ENCODE measurements around the gene EEFSEC. TPM values are rescaled to one million over a fixed set of nuclear protein-coding genes. Genes with fewer than 3 reads are reported as not detected.

The EEFSEC gene
- polyA plus RNA-seq, 1 donor from 2014 or later, result 4.6 TPM

GRCh38 chr3:128438488-128439072 lies 285.3 kb downstream of the EEFSEC start:
- H3K27ac ChIP-seq (ENCODE audit: low read length), result no peak overlapping the region
- H3K9me2 ChIP-seq (ENCODE audit: insufficient read depth, low read length), result no peaks in the 10 kb centered on the region
- no peaks in the 10 kb centered on the region for H3K79me2 ChIP-seq (replicated peaks; ENCODE audit: insufficient read depth, low read length)
- H2AFZ ChIP-seq (ENCODE audit: low read depth, low read length), result no peak overlapping the region
- no peaks in the 10 kb centered on the region for H3K27me3 ChIP-seq (ENCODE audit: insufficient read depth, low read depth, low read length)
- H3K9ac ChIP-seq (ENCODE audit: low read length), result no peak overlapping the region
- H3K4me3 ChIP-seq (ENCODE audit: low read length), result no peak overlapping the region
- H3K4me2 ChIP-seq (ENCODE audit: low read length), result no peak overlapping the region
- H3K36me3 ChIP-seq (ENCODE audit: insufficient read depth, low read length), result no peaks in the 10 kb centered on the region
- H3K9me3 ChIP-seq (ENCODE audit: low read length), result no peaks in the 10 kb centered on the region
- H3F3A ChIP-seq (ENCODE audit: insufficient read depth, low read length, poor library complexity, severe bottlenecking), result no peaks in the 10 kb centered on the region
- TF ChIP-seq RAD21 (conservative IDR thresholded peaks at IDR 0.05) (no peak), REST (IDR thresholded peaks at IDR 0.05; ENCODE audit: borderline replicate concordance) (no peak), MXI1 (conservative IDR thresholded peaks at IDR 0.05; ENCODE audit: poor library complexity, severe bottlenecking) (no peak)
- no peaks in the 10 kb centered on the region for H4K20me1 ChIP-seq (ENCODE audit: insufficient read depth)

- no peak overlapping the region for H3K4me2 ChIP-seq (ENCODE audit: low read length)
- no peaks in the 10 kb centered on the region for H3K9me3 ChIP-seq (ENCODE audit: low read length)
- no peak overlapping the region for H3K9ac ChIP-seq (ENCODE audit: low read length)
- H3K27ac ChIP-seq (ENCODE audit: low read length), result no peak overlapping the region
- H3K27me3 ChIP-seq (ENCODE audit: insufficient read depth, low read depth, low read length), result no peaks in the 10 kb centered on the region
- H3K9me2 ChIP-seq (ENCODE audit: insufficient read depth, low read length), result no peaks in the 10 kb centered on the region
- H3K79me2 ChIP-seq (replicated peaks; ENCODE audit: insufficient read depth, low read length), result no peaks in the 10 kb centered on the region
- H4K20me1 ChIP-seq (ENCODE audit: insufficient read depth), result no peaks in the 10 kb centered on the region
- no peak for TF ChIP-seq TAF1 (IDR thresholded peaks at IDR 0.05; ENCODE audit: low read depth)
- TF ChIP-seq CTCF (IDR thresholded peaks at IDR 0.05; ENCODE audit: poor library complexity, severe bottlenecking), result no peak
- no peak for TF ChIP-seq POLR2AphosphoS5 (IDR thresholded peaks at IDR 0.05)
- TF ChIP-seq RAD21 (conservative IDR thresholded peaks at IDR 0.05), result no peak
- TF ChIP-seq SMC3 (conservative IDR thresholded peaks at IDR 0.05; ENCODE audit: poor library complexity), result no peak
- TF ChIP-seq MXI1 (conservative IDR thresholded peaks at IDR 0.05; ENCODE audit: poor library complexity, severe bottlenecking), result no peak
- no peak for TF ChIP-seq EP300 (conservative IDR thresholded peaks at IDR 0.05; ENCODE audit: poor library complexity, severe bottlenecking)
- TF ChIP-seq EZH2 (IDR thresholded peaks at IDR 0.05; ENCODE audit: borderline replicate concordance, insufficient read depth, low read length, poor library complexity, severe bottlenecking), result no peak
- no peak for TF ChIP-seq REST (IDR thresholded peaks at IDR 0.05; ENCODE audit: borderline replicate concordance)
- H3F3A ChIP-seq (ENCODE audit: insufficient read depth, low read length, poor library complexity, severe bottlenecking), result no peaks in the 10 kb centered on the region
- H3K36me3 ChIP-seq (ENCODE audit: insufficient read depth, low read length), result no peaks in the 10 kb centered on the region
- no peak overlapping the region for H2AFZ ChIP-seq (ENCODE audit: low read depth, low read length)
- no peak overlapping the region for H3K4me3 ChIP-seq (ENCODE audit: low read length)
Observed at GRCh38 chr3:128439226-128439625, 285.9 kb downstream of the EEFSEC start.

Measured in neural cell (in vitro differentiated cells).